ENCODE data around the gene SPHKAP. TPM values are rescaled to one million over a fixed set of nuclear protein-coding genes. Genes with fewer than 3 reads are reported as not detected.
"Not testable (repeated sequence)": the region's sequence is repeated elsewhere in the genome, so short reads cannot be mapped to it uniquely, and the experiment has no call there.

SPHKAP gene
- total RNA-seq, 1 experiment from 2014 or later = 0.02 TPM

DNA sequence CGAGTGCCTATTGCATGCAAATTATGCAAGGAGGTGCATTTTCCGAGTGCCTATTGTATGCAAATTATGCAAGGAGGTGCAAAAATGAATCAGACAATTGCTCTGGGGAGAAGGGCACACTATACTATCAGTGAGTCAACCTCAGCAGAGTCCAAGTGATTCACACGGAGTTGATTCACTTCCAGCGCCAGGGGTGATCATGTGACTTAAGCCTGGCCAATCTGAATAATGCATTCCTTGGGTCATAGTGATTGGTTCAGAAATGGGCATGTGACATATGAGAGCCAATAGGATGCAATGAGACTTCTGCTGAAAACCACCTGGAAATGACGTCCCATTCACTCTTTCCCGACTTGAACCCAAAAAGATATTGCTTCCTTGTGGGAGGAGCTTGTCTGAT, 157.9 kb downstream of the SPHKAP start:
- peak; percentile 23 for DNase-seq (ENCODE audit: low spot score)

DNA sequence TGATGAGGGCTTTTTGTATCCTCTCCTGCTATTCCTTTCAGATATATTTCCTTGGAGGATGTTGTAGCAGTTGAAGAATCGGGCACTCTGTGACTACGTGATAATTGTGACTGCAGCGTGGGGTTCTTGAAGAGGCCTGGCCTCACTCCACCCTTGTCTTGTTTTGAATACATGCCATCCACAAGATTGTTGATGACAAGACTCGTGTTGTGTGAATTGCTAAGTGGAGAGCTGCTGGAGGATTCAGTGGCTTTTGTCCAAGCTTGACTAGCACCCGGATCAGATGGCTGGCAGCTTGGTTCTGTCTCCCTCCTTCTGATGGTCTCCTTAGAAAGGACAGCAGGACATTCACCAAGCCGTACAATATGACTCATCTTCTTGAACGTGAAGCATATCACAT, 163.2 kb downstream of the SPHKAP start:
- no peak for DNase-seq (ENCODE audit: low spot score)

DNA sequence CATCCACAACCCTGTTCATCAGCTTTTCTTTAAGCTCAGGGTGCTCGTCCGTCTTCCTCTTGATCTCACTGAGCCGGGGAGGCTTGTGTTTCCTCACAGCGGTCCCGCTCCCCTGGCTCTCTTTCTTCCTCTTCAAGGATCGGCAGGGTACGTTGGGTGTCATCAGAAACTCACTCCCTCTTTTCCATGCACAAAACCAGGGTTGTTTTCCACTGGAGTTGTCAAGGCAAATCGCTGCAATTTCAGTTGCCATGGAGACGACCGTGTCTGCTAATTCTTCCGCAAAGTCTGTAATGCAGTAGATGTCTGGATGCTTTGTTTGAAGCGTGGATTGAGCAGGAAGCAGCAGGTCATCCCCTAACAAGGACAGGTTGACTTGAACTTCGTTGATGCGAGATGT, 163.7 kb downstream of the SPHKAP start:
- DNase-seq (ENCODE audit: low spot score) = no peak

DNA sequence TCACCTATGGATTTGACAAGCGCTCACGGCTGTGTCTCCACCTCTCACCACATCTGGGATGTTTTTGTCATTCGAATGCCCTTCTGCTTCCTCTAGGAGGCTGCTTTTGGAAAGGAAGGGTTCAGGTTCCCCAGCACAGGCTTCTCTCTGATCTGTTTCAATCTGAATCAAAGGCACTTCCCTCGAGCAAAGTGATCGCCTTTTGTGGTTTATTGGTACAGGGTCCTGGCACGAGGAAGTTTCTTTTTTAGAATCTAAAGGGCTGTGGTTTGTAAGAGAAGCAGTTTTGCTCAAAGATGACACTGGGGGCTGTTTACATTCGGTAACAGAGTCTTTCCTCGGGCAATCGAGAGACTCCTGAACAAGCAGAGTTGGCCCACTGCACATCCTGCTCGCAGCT, 165.1 kb downstream of the SPHKAP start:
- no peak for DNase-seq (ENCODE audit: low spot score)

DNA sequence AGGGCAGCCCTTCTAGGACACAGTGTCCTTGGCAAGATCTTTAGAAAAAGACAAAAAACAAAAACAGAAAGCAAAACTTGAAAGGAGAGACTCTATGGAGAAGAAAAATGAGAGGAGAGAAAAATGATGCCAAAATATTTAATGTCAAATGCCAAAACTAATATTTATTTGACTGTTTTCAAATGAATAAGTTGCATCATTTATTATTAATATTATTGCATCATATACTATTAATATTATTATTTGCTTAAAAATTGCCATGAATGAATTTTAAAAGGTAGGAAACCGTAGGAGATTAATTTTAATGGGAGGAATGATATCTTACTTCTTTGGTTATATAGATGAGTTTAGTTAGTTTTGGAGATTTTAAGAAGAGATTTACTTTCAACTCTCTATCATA, 165.7 kb downstream of the SPHKAP start:
- DNase-seq (ENCODE audit: low spot score) = no peak

DNA sequence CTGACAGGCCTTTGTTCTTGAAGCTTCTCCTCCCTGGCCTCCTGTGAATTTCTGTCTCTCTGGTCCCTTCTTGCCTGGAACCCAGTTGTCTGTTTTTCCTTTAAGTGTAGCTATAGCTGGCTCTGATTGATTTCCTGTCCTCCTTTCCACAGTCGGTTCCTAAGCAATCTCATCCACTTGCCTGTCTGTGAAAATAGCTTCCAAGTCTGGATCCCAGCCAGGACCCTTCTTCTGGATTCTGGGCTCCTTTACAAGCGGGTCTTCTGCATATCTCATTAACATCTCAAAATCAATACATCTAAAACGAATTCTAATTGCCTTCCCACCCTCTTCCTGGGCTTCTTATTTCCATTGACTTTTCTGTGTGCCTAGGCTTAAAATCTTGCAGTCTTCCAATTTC, 185.1 kb downstream of the SPHKAP start:
- no peak for DNase-seq (ENCODE audit: low spot score)

DNA sequence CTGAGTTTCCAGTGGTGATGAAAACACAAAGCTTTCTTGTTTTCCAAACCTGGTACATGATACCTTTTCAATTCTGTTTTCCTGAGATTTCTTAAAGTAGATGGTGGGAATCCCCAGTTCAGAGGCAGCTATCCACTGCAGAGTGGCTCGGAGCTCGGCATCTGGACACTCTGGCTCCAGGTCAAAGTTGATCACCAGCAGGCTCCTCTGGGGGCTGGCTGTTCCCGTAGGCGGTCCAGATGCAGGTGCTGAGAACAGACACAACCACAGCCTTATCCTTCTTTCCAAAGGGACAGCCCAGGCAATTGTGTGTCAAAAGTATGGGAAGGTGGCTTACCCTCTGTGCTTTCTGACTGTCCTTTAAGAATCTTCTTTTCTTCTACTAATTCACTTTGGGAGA, 190.6 kb downstream of the SPHKAP start:
- no peak for DNase-seq (ENCODE audit: low spot score)

DNA sequence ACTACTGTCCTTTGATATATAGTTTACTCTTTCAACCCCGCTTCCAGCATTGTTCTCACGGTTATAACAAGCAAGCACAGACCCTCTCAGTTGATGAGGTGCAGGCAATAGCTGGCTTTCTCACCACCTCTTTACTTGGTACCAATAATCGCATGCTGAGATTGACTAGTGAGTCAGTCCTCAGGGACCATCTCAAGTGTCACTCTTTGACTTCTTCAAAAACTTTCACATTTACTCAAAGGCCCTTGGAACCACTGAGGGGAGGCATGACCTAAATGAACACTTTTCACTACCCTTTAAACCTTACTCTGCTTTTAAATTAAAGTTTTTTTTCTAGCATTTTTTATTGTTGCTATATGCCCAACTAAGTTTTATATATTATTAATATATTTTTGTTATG, 208.2 kb downstream of the SPHKAP start:
- no peak for DNase-seq (ENCODE audit: low spot score)

DNA sequence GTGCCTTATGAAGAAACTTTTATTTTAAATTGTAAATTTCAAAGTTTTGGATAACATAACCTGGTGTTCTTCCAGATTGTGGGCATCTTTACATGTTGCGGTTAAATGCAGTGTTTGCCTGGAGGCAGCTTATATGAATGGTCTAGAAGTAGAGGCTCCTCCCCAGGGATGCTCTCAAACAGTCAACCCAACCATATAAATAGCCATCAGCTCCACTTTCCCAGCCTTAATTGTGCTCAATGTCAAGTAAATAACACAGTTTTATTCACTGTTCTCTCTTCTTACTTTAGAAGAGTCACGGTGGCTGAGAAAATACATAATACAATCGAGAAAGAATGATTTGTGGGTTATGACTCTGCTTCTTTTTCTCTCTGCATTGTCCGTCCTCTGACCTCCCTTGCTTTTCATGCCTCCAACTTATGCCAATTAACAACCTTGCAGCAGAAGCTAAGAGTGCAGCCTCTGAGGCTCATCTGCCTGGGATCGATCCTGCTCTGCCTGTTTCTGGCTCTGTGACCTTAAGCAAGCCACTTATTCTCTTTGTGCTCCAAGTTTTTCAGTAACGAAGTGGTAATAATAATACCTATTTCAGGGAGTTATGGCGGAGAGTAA, 209.8 kb downstream of the SPHKAP start:
- no peak for DNase-seq (ENCODE audit: low spot score)

DNA sequence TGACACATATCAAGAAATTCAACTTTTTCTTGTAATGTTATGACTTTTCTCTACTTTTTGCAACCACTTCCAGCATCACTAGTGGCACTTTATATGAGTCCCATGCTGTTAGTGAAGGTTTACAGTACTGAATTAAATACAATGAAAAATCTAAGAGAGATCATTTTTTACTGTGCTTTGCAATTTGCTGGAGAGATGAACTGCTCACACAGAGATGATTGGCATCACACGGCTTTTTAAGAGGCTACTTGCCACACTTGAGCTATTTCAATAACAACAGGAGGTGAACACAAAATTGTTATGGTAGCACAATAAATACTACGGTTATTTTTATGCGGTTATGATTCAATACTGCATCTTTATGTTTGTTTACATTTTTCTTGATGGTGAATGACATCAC, 221.2 kb downstream of the SPHKAP start:
- DNase-seq (ENCODE audit: low spot score) = no peak

DNA sequence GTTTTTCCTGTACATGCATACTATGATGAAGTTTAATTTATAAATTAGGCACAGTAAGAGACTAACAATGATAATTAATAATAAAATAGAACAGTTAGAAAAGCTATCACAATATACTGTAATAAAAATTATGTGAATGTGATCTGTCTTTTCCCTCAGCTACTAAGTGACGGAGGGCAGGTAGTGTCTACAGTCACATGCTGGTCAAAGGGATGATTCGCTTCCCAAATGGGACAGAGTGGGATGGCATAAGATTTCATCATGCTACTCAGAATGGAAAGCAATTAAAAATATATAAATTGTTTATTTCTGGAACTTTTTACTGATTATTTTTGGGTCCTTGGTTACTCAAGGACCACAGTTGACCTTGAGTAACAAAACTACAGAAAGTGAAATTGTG, 238.5 kb downstream of the SPHKAP start:
- DNase-seq (ENCODE audit: low spot score) = no peak

DNA sequence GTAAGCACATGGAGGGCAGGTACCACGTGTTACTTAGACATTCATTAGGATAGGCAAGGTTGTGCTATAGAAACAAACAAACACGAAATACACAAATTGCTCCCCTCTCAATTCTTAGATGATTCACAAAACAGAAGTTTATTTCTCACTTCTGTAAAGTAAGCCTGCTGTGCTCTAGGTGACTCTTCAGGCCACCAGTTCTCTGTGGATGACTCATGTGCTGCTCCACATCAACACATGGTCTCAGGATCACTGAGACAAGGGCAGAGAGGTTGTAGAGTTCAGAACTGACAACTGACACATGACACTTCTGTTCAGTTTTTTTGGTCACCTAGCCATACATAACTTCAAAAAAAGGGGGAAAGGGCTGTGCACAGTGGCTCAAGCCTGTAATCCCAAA, 239.5 kb downstream of the SPHKAP start:
- DNase-seq (ENCODE audit: low spot score) = peak; percentile 33

DNA sequence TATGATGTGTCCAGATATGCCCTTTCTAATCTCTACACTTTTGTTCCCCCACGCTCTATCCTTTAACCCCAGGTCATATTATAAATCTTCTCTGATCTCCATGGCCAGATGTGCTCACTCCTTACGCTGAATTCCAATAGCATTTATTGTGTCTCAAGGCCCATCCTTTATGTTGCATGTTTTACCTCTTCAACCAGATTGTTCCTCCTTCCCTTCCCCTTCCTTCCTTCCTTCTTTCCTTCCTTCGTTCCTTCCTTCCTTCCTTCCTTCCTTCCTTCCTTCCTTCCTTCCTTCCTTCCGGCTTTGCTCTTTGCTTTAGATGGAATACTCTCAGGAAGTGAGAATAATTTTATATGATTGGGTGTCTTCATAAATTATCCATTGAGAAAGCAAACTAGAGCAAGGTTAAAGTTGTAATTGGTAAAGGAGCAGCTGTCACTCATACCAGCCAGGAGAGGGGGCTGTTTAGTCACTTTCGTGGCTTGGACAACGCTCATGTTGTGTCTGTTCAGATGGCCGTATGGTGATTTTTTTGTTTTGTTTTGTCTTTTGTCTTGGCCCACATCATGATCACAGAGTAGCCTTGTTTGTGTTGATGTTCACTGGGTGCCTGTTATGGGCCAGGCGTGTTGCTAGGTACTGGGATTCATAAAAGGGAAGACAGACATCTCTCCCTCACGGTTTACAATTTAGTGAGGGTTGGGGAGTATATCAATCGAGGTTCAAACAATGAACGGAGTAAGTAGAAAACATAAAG, 242.0 kb downstream of the SPHKAP start:
- DNase-seq (ENCODE audit: low spot score) = peak; percentile 54

DNA sequence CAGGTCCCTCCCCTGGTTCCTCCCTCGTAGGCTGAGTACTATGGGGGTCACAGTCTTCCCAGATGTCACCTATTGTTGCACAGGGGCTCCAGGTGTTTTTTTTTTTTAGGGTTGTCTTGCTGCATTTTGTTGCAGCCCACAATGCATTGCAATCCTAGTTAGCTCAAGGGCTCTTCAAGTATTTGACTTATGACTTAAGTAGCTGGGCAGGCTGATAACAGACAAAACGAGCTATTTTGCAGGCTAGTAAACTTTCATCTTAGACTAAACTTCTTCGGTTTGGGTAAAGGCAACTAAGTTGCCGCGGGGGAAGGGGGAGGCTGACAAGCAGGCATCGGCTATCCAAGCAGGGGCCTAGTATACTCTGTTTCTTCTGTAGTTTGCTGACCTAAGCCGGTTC, 245.2 kb downstream of the SPHKAP start:
- DNase-seq (ENCODE audit: low spot score) = not testable (repeated sequence)

DNA sequence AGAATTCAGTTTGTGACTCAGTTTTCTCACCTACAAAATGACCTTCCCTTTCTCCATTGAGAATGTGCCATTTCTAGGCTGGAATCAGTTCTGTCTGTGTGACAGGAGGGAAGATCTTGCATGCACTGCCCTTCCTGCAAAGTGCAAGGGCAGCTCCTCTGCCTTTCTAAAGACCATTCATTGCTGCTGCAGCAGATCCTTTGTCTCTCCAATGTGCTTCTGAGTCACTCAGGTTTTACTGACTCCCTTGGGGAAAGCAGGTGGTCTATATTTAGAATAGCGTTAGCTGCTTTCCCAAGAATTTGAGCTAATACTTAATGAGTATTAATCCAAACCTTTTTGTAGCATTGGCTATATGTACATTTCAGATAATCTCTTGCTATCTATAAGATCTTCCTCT, 247.6 kb downstream of the SPHKAP start:
- no peak for DNase-seq (ENCODE audit: low spot score)

DNA sequence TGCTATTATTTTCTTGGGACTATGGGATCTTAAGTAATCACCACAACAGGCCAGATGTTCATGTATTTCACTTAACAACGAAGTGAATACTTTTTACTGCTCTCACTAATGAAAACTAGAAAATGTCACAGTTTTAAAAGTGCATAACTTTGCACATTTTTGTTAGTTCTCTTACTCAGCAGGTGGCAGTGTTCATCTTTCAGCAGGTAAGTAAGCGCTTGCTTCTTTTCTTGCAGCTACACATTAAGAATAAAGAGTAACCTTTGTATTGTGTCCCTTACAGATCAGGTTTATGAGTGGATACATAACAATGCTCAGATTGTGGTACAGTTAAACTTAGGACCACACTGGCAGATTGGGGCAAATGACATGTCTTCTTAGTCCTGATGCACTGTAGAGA, 249.1 kb downstream of the SPHKAP start:
- DNase-seq (ENCODE audit: low spot score) = no peak

DNA sequence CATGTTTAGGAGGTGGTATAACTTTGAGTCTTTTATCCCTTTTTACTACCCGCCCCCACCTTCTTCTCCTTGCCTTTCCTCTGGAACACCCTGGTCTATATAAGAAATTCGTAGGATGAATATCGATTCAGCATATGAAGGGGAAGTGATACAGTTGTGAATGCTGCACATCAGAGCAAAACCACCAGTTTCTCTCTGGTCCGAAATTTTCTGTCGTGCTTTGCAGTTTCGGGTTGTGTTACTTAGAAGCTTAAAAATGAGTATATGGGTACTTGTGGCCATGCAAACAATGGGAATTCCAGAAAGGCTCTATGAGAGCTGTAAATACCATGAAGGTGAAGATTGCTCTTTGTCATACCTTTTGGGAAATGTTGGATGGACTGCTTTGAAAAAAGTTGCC, 249.5 kb downstream of the SPHKAP start:
- DNase-seq (ENCODE audit: low spot score) = no peak
